GM12873 (cell line): ENCODE results near the gene PIGS.

ENCODE experiments used
- TF ChIP-seq, protein P1 (sequence below): IDR thresholded peaks from 2 replicates; pipeline ENCODE4 v1.5.1; 2012; ENCODE audit warnings: low read depth, mild to moderate bottlenecking, moderate library complexity, low read length, control low read depth; ENCODE audit not compliant: insufficient read depth; ENCODE audit errors: missing control alignments

The PIGS gene

DNA sequence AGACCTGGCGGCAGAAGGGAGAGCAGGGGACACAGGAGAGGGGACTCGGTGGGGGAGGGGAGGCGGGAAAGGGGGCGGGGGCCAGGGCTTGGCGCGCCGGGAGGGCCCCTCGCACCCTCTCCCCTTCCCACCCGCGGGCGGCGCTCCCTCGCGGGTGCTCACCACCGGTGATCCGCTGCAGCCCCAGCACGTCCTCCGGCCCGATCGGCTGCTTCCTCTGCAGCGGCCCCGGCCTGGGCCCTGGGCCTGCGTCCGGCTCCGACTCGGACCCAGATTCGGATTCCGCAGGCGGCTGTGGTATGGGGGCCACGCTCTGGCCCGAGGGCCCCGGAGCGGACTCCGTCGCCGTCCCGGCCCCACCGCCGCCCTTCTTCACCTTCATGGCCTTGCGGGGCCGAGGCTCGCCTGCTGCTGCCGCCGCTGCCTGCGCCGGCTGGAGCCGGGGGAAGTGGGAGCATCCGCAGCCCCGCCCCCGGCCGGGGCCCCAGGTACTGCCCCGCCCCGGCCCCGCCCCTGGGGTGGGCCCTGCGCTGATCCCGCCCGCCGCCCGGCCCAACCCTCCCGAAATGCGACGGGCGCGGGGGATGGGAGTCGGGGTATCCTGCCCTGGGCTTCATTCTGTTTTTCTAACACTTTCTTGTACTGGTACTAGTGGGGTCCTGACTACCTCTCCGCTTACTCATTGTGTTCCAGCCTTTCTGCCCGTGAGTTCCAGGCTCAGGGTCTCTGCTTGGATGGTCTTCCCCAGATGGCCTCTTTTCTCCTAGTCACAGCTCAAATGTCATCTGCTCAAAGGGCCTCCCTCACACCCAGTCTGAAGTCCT lies 18.9 kb downstream of the PIGS start, which contains the start of gene UNC119:
Gene UNC119 (minus strand): TSS at position 449 of the 824 bp plus-strand sequence. CDS start 67 bp downstream, at position 382.
- TF ChIP-seq, protein P1, sequence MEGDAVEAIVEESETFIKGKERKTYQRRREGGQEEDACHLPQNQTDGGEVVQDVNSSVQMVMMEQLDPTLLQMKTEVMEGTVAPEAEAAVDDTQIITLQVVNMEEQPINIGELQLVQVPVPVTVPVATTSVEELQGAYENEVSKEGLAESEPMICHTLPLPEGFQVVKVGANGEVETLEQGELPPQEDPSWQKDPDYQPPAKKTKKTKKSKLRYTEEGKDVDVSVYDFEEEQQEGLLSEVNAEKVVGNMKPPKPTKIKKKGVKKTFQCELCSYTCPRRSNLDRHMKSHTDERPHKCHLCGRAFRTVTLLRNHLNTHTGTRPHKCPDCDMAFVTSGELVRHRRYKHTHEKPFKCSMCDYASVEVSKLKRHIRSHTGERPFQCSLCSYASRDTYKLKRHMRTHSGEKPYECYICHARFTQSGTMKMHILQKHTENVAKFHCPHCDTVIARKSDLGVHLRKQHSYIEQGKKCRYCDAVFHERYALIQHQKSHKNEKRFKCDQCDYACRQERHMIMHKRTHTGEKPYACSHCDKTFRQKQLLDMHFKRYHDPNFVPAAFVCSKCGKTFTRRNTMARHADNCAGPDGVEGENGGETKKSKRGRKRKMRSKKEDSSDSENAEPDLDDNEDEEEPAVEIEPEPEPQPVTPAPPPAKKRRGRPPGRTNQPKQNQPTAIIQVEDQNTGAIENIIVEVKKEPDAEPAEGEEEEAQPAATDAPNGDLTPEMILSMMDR: no peak

DNA sequence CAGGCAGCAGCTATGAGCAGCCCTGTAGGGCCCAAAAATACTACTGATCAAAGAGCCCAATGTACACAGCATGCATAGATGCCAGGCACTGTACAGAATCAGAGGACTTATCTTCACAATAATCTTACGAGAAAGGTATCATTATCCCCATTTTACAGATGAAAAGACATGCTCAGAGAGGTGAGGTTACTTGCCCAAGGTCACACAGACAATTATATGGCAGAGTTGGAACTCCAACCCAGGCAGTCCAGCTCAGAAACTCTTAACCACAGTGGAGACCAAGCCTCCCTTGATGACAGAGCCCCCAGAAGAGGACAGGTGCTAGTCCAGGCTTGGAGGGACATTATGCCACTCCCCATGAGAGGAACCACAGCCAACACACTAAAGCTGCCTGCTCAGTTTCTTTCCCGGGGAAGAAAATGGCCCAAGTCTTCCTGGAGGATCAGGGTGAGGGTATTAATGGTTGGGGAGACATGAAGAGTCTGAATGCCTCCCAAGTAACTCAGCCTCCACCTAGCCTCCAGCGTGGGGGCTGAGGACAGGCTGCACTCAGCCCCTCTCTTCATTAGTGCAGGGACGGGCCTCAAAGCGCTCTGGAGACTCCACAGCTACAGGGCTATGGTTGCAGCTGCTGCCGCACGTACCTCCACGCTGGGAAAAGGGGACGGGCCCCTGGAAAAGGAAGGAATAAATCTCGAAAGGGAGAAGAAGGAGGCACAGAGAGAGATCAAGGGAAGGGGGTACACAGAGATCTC lies 19.7 kb downstream of the PIGS start:
- TF ChIP-seq, protein P1: no peak

DNA sequence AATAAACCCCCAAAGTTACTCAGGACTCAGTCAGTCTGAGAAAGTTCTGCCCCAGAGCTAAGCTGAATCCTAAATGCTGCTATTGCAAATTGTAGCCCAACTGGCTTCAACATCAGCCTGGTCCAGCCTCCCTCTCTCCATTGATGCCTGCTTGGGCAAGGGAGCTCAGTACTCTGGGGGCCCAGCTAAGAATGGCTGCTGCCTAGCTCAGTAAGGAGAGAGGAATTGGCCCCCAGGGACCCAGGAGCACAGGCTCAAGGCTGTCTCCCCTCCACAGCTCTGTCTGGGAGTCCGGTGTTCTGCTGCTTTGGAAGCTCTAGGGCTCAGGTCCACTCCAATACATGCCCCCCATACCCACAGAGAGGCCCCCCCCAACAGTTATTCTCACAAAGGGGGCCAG lies 20.5 kb downstream of the PIGS start:
- TF ChIP-seq, protein P1: no peak

DNA sequence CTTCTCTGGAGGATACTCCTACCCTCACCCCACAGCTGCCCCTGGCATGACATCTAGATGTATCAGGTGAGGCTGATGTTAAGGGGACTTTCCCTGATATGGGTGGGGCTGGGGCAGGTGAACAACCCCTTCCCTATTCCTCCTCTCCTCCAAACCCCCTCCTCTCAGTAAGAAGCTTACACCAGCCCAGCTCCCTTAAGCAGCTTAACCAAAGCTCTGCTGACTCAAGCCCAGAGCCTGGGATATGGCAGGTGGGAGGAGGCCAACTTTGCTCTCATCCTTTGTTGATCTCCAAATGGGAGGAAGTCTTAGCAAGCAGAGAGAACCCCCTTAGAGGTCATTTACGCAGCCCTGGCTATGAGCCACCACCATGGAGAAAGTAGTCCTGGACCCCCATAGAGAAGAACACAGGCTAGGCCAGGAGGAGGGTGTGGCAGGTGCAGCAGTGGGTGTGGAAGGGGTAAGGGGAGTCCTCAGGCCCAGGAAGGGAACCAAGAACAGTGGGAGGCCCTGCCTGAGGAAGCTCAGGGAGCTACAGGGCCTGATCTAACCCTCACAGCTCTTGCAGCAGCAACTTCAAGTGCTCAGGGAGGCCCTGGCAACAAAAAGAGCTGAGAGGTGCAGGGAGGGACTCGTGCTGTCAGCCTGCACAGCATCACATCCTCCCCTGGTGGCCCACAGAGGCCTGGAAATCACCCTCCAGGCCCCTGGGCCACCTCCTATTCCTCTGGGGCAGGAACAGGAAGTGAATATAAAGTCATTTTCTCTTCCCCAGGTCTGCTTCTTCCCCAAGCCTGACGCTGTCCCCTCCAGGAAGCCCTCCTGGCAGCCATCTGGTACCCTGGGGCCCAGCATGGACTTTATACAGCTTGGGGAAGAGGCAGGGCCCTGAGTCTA lies 21.8 kb downstream of the PIGS start:
- TF ChIP-seq, protein P1: peak; percentile 50

DNA sequence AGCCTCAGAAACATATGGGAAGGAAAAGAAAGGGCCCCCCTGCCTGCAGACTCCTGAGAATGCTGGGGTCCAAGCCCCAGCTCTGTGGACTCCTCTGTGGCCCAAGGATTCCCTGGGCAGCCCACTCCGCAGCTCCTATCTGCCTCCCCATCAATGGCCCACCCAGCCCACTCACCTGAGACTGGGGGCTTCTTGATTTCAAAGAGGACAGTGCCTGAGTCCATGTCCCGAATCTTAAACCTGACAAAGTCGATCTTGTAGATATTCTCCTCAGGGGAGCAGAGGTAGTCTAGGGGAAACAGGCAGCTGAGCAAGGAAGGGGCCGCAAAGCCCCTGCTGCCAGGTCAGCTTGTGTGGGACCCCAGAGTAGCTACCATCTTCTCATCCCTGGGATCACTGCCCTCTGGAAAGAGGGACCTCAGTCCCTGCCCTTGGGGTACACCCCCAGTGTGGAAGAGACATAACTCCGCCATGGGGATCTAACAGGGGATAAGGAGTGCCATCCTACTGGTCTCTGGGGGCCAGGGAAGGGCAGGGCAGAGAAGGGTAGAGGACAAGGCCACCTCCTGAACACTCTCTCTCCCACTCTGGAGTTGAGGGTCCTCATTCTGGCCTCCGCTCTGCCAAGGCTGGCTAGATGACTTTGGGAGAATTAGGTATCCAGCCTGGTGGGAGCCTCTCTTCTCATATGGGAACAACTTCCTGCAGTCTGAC lies 22.8 kb downstream of the PIGS start:
- TF ChIP-seq, protein P1: no peak

DNA sequence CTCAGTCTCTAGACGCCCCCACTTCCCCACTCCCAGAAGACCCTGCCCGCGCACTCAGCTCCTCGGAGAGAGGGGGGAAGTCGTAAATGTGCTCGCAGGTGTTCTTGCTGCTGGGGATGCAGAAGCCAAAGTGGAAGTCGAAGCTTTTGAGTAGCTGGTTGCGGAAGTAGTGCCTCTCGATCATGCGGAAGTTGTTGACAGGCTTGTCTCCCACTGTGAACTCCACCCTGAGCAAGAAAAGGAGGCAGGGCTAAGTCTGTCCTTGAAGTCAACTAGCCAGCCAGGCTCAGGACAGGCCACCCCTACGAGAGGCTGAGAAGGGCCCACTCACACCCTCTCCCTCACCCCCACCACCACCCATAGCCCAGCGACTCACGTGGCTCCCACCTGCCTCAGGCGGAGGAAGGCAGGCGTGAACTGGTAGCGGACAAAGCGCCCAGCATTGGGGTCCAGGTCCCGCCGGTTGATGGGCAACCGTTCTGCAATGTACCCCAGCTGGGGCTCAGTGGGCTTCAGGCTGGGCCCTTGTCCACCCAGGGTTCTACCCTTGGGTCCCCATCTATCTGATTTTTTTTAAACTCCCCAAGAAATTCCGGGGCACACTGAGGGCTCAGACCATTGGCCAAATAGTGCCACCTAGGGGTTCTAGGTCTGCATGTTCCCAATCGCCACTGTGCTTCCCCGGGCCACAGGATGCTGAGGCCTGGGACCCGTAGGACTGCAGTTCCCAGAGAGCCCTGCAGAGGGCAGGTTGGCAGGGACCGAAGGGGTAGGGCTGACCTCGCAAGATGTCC lies 23.5 kb downstream of the PIGS start:
- TF ChIP-seq, protein P1: peak; percentile 98
